Esophagus muscularis mucosa (tissue), 4 donors: Measurements from ENCODE around the gene SOD1.

Experiments used
- EP300 ChIP-seq: sonication (generic); formaldehyde crosslinking; IDR thresholded peaks from one replicate; pipeline ENCODE4 v1.6.1; 2017; ENCODE audit warnings: antibody characterized with exemption
- POLR2AphosphoS5 ChIP-seq, 2 donors: sonication (generic); formaldehyde crosslinking; IDR thresholded peaks; one replicate each; pipeline ENCODE4 v1.6.1; 2017; ENCODE audit warnings: antibody characterized with exemption in 2 of 2
- TF ChIP-seq, protein P1 (sequence below), 3 experiments: fragments of 200-600 bp in 2 of 3; fragments of 450-650 bp in 1 of 3; sonication (generic) in 2 of 3; IDR thresholded peaks; one replicate each; pipeline ENCODE4 v1.5.1; 2017 to 2019; ENCODE audit warnings: antibody characterized with exemption in 3 of 3, mild to moderate bottlenecking in 2 of 3, moderate library complexity in 1 of 3

DNA sequence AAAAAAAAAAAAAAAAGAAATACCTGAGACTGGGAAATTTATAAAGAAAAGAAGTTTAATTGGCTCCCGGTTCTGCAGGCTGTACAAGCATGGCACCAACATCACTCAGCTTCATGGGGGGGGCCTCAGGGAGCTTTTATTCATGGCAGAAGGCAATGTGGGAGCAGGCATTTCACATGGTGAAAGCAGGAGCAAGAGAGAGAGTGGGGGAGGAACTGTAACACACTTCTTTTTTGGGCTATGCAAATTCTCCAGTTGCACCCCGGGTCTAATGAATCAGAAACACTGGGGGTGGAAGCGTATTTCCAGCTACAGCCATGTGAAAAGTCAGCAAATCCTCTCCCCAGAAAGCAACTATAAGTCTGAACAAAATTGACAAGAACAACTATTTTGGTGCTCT is 11.8 kb upstream of the SOD1 start:
- no peak for TF ChIP-seq POLR2AphosphoS5 (IDR thresholded peaks at IDR 0.05)
- TF ChIP-seq EP300, result no peak
- TF ChIP-seq, protein P1, sequence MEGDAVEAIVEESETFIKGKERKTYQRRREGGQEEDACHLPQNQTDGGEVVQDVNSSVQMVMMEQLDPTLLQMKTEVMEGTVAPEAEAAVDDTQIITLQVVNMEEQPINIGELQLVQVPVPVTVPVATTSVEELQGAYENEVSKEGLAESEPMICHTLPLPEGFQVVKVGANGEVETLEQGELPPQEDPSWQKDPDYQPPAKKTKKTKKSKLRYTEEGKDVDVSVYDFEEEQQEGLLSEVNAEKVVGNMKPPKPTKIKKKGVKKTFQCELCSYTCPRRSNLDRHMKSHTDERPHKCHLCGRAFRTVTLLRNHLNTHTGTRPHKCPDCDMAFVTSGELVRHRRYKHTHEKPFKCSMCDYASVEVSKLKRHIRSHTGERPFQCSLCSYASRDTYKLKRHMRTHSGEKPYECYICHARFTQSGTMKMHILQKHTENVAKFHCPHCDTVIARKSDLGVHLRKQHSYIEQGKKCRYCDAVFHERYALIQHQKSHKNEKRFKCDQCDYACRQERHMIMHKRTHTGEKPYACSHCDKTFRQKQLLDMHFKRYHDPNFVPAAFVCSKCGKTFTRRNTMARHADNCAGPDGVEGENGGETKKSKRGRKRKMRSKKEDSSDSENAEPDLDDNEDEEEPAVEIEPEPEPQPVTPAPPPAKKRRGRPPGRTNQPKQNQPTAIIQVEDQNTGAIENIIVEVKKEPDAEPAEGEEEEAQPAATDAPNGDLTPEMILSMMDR (IDR thresholded peaks at IDR 0.05), result no peak
